Measurements from ENCODE around the gene CFAP299.

Gene CFAP299

GRCh38 chr4:80852061-80852460 is 516.5 kb downstream of the CFAP299 start:
- POLR2A ChIA-PET (ENCODE audit: low non-redundant PET) = no interaction called here
- CTCF ChIA-PET = no interaction called here

GRCh38 chr4:80873571-80873970 is 538.0 kb downstream of the CFAP299 start:
- CTCF ChIA-PET = no interaction called here
- POLR2A ChIA-PET (ENCODE audit: low non-redundant PET) = no interaction called here
- H3K27ac ChIP-seq = no peak overlapping the region
- TF ChIP-seq CTCF (conservative IDR thresholded peaks at IDR 0.05; ENCODE audit: low read depth) = no peak
- no peak for DNase-seq (ENCODE audit: low spot score)

More at GRCh38 chr4:80852061-80852460, 516.5 kb downstream of the CFAP299 start:
- TF ChIP-seq CTCF (conservative IDR thresholded peaks at IDR 0.05; ENCODE audit: low read depth) = no peak
- no peak overlapping the region for H3K27ac ChIP-seq
- DNase-seq (ENCODE audit: low spot score) = no peak

GRCh38 chr4:80874979-80875378 is 539.4 kb downstream of the CFAP299 start:
- ChIA-PET POLR2A (ENCODE audit: low non-redundant PET) (no interaction called here), CTCF (no interaction called here)
- no peak for TF ChIP-seq CTCF (conservative IDR thresholded peaks at IDR 0.05; ENCODE audit: low read depth)
- DNase-seq (ENCODE audit: low spot score) = no peak
- no peak overlapping the region for H3K27ac ChIP-seq

- H3K27ac ChIP-seq = no peak overlapping the region
- POLR2A ChIA-PET (ENCODE audit: low non-redundant PET) = no interaction called here
- no peak for DNase-seq (ENCODE audit: low spot score)
- CTCF ChIA-PET = interaction anchor here (0.6 kb wide), 1 partner anchor 288 kb away, joined by 4 read pairs; no protein-coding TSS in a partner anchor
- TF ChIP-seq CTCF (conservative IDR thresholded peaks at IDR 0.05; ENCODE audit: low read depth) = no peak
Measured at GRCh38 chr4:80875642-80876041, 540.1 kb downstream of the CFAP299 start.

- ChIA-PET POLR2A (ENCODE audit: low non-redundant PET) (no interaction called here), CTCF (interaction anchor here (0.6 kb wide), 1 partner anchor 22 kb away, joined by 3 read pairs; no protein-coding TSS in a partner anchor)
- no peak for DNase-seq (ENCODE audit: low spot score)
- H3K27ac ChIP-seq = no peak overlapping the region
- TF ChIP-seq CTCF (conservative IDR thresholded peaks at IDR 0.05; ENCODE audit: low read depth) = no peak
Measured at GRCh38 chr4:80876810-80877209, 541.3 kb downstream of the CFAP299 start.

- ChIA-PET POLR2A (ENCODE audit: low non-redundant PET) (no interaction called here), CTCF (no interaction called here)
- no peak overlapping the region for H3K27ac ChIP-seq
- no peak for TF ChIP-seq CTCF (conservative IDR thresholded peaks at IDR 0.05; ENCODE audit: low read depth)
- DNase-seq (ENCODE audit: low spot score) = no peak
Measured at GRCh38 chr4:80878218-80878617, 542.7 kb downstream of the CFAP299 start.
